Measurements from ENCODE around the gene BLCAP. TPM values are rescaled to one million over a fixed set of nuclear protein-coding genes. Genes with fewer than 3 reads are reported as not detected.

Gene BLCAP
- total RNA-seq, 4 donors from 2014 or later = 63.9 to 152 (median 107) TPM

GRCh38 chr20:37567671-37568588 lies 40.3 kb upstream of the BLCAP start:
- TF ChIP-seq CTCF (IDR thresholded peaks at IDR 0.05; ENCODE audit: low read depth) = no peak

- TF ChIP-seq CTCF (IDR thresholded peaks at IDR 0.05; ENCODE audit: low read depth) = no peak
Observed at GRCh38 chr20:37567331-37567665, 39.6 kb upstream of the BLCAP start.

GRCh38 chr20:37566590-37567330 lies 39.1 kb upstream of the BLCAP start:
- no peak for TF ChIP-seq CTCF (IDR thresholded peaks at IDR 0.05; ENCODE audit: low read depth)

GRCh38 chr20:37565134-37565811 lies 37.6 kb upstream of the BLCAP start:
- no peak for TF ChIP-seq CTCF (IDR thresholded peaks at IDR 0.05; ENCODE audit: low read depth)

GRCh38 chr20:37564388-37565133 lies 36.9 kb upstream of the BLCAP start:
- TF ChIP-seq CTCF (IDR thresholded peaks at IDR 0.05; ENCODE audit: low read depth) = no peak

GRCh38 chr20:37564016-37564387 lies 36.3 kb upstream of the BLCAP start:
- no peak for TF ChIP-seq CTCF (IDR thresholded peaks at IDR 0.05; ENCODE audit: low read depth)
